ENCODE data around the gene SLF2.
A peak's percentile ranks its signal among the peaks of the same experiment; 100 is the strongest.
"Not testable (repeated sequence)": the region's sequence is repeated elsewhere in the genome, so short reads cannot be mapped to it uniquely, and the experiment has no call there.

The SLF2 gene

DNA sequence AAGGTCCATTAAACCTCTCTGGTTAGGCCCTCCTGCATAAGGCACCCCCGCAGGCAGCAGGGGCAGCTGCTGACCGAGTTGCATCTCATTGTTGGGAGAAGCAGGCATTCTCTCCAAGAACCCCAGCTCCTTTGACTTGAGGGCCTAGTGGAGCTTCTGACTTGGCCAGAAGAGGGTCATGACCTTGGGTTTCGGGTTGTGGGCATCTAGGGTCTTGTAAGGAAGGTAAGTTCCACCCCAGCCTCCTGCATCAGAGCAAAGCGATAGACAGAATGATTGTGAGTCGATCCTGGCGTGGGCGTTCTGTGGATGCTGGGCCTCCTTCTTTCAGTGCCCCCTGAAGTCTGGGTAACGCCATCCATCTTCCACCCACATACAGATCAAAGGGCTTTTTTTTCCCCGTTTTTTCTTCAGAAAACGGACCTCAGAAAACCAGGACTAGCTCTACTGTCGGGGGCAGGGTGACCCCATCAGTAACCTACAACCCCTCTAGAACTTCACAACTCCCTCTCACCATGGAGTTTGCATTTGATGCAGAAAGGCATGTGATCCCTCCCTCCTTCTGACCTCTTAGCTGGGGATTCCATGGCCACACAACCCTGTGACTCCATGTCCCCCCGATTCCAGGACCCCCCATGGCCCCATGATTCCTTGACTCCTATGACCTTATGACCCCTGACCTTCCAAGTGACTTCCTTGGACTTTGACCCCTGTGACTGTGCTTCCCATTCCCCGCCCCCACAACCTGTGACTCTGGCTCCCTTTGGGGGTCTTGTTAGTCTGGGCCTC lies 59.5 kb downstream of the SLF2 start:
- intact Hi-C loops (cut with DNase I) = no loop called here
- no peak for DNase-seq

DNA sequence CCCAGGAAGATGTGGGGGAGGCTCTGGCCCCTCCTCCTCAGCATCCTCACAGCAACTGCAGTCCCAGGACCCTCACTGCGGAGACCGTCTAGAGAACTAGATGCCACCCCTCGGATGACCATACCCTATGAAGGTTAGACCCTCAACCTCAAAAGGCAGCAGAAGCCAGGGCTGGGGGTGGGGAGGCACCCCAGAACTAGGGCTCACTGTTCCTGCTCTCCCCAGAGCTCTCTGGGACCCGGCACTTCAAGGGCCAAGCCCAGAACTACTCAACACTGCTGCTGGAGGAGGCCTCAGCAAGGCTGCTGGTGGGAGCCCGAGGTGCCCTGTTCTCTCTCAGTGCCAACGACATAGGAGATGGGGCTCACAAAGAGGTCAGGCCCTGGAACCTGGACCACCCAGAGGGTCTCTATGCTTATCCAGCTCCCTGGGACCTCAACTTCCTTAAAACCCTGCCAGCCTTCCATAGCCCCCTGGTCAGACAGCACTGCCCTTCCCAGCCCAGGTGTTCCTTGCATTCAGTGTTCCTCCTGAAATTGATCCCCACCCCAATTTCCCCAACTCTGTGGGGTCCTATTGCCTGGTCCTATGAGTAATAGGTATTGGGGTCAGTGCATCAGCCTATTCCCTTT lies 60.3 kb downstream of the SLF2 start:
- intact Hi-C loops (cut with DNase I) = no loop called here
- DNase-seq = no peak

DNA sequence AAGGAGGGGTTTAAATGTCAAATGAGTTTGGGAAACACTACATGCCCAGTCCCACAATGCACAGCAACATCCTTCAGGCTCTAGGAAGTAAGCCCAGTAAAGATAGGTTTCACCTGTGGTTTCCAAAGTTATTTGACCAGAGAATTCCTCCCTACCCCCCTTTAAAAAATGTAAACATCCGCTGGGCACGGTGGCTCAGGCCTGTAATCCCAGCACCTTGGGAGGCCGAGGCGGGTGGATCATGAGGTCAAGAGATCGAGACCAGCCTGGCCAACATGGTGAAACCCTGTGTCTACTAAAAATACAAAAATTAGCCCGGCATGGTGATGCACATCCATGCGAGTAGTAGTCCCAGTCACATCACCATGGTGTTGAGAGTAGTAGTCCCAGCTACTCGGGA lies 62.6 kb downstream of the SLF2 start:
- intact Hi-C loops (cut with DNase I); DNase-seq: not testable (repeated sequence)

DNA sequence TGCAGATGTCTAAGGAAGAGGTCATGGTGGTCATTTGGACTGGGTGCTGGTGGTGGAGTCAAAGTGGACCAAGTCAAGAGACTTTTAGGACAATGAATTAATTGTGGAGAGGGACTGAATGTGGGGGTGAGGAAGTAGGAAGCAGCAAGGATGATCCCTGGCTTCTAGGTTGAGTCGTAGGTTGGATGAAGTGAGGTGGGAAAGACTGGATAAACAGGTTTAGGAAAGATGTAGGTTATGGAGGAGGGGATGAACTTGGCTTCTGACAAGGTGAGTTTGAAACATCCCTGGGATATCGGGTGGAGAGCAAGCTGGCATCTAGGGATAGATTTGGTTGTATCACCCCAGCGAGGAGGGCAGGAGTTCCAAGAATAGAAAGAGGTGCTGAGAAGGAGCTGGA lies 64.1 kb downstream of the SLF2 start:
- no peak for DNase-seq
- intact Hi-C loops (cut with DNase I) = no loop called here

- intact Hi-C loops (cut with DNase I) = no loop called here
- DNase-seq = no peak
Observed at GRCh38 chr10:100977436-100977835, 64.7 kb downstream of the SLF2 start.

GRCh38 chr10:100978121-100978900 lies 65.5 kb downstream of the SLF2 start:
- intact Hi-C loops (cut with DNase I) = no loop called here
- no peak for DNase-seq

- intact Hi-C loops (cut with DNase I) = no loop called here
- no peak for DNase-seq
Observed at GRCh38 chr10:100978901-100979195, 66.1 kb downstream of the SLF2 start.

DNA sequence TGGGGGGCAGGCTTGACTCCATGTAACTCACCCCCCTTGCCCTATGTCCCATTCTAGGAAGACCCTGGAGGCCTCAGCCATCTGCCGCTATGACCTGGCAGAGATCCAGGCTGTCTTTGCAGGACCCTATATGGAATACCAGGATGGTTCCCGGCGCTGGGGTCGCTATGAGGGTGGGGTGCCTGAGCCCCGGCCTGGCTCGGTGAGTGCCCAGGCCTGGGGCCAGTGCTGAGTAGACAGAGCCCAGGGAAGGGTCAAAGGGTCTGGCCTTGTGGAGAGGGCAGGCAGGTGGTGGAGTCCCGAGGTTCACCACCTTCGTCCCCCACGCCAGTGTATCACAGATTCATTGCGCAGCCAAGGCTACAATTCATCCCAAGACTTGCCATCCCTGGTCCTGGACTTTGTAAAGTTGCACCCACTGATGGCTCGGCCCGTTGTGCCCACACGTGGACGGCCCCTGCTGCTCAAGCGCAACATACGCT lies 67.1 kb downstream of the SLF2 start:
- intact Hi-C loops (cut with DNase I) = loop anchor here (10.0 kb wide), 1 partner anchor 65 kb away; the partner anchor contains the start of gene SLF2
- DNase-seq = no peak

DNA sequence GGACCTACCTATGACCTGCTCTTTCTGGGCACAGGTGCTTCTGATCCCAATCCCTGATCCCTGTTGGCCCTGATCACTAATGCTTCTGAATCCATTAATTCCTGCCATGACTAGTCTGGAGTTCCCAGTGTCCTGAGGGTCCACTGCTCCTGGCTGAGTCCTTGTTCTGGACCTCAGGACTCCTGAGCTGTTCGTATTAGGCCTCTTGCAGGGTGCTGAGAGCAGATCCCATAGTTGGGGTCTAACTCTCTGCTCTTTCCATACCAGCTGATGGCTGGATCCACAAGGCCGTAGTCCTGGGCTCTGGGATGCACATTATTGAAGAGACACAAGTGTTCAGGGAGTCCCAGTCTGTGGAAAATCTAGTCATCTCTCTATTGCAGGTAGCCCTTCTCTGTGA lies 67.5 kb downstream of the SLF2 start:
- DNase-seq = no peak
- intact Hi-C loops (cut with DNase I) = loop anchor here (10.0 kb wide), 1 partner anchor 66 kb away; the partner anchor contains the start of gene SLF2

DNA sequence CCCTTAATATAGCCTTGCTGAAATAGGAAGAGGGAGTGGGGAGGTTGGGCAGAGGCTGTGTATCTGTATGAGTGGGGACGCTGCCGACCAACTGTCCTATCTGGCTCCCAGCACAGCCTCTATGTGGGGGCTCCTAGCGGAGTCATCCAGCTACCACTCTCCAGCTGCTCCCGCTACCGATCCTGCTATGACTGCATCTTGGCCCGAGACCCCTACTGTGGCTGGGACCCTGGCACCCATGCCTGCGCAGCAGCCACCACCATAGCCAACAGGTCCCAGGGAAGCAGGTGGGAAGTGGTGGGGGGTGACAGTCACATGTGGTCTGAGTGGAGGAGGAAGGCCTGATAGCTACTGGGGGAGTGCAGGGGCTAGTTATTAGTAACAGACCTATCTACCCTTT lies 67.9 kb downstream of the SLF2 start:
- intact Hi-C loops (cut with DNase I) = loop anchor here (10.0 kb wide), 1 partner anchor 66 kb away; the partner anchor contains the start of gene SLF2
- no peak for DNase-seq

GRCh38 chr10:100981178-100981772 lies 68.5 kb downstream of the SLF2 start:
- intact Hi-C loops (cut with DNase I) = loop anchor here (10.0 kb wide), 1 partner anchor 66 kb away; the partner anchor contains the start of gene SLF2
- no peak for DNase-seq

DNA sequence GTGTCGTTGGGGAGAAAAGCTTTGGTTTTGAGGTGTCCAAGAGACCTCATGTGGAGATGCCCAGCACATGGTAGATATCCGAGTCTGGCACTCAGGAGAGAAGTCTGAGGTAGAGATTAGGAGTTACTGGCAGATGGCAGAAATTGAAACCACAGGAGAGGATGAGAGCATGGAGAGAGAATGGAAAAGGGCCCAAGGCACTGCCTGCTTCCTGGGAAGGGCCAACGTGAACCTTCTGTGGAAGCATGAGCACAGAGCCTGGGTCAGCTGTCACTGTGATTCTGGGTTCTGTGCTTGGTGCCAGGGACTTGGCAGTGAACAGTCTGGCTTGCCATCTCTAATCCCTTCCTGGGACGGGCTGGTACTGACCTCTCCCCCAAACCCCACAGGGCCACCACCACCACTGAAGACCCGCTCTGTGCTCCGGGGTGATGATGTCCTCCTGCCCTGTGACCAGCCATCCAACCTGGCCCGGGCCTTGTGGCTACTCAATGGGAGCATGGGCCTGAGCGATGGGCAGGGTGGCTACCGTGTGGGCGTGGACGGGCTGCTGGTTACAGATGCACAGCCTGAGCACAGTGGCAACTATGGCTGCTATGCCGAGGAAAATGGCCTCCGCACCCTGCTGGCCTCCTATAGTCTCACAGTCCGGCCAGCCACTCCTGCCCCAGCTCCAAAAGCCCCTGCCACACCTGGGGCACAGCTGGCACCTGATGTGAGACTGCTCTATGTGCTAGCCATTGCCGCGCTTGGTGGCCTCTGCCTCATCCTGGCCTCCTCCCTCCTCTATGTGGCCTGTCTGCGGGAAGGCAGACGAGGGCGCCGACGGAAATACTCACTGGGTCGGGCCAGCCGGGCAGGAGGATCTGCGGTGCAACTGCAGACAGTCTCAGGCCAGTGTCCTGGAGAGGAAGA lies 70.4 kb downstream of the SLF2 start:
- DNase-seq = peak in 1 of 10 donors; percentile 78
- intact Hi-C loops (cut with DNase I) = loop anchor here (10.0 kb wide), 1 partner anchor 68 kb away; the partner anchor contains the start of gene SLF2

GRCh38 chr10:100983868-100984671 lies 71.3 kb downstream of the SLF2 start:
- DNase-seq = peak in 1 of 10 donors; percentile 71
- intact Hi-C loops (cut with DNase I) = loop anchor here (10.0 kb wide), 1 partner anchor 69 kb away; the partner anchor contains the start of gene SLF2

DNA sequence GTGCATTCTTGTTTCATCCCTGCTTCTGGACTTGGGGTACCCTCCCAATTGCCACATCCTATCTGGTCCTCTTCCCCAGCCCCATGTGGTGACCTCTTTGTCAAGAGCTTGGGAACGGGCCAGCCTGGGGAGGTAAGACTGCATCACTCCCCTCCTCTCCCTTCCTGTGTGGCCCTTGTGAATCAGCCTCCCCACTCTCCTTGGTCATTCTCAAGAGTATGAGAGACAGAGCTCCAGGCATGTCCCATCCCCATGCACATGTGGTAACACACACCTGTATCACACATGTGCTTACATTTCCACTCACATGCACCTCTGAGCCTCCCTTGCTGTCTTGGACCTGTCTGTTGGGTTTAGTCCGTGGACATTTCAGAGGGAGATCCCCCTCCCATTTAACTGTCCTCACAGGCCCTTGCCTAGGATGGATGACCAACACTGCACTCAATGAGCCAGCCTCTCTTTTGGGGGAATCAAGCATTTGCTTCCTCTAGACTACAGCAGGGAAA lies 72.0 kb downstream of the SLF2 start:
- peak in 1 of 10 donors; percentile 32 for DNase-seq
- intact Hi-C loops (cut with DNase I) = loop anchor here (10.0 kb wide), 1 partner anchor 70 kb away; the partner anchor contains the start of gene SLF2

DNA sequence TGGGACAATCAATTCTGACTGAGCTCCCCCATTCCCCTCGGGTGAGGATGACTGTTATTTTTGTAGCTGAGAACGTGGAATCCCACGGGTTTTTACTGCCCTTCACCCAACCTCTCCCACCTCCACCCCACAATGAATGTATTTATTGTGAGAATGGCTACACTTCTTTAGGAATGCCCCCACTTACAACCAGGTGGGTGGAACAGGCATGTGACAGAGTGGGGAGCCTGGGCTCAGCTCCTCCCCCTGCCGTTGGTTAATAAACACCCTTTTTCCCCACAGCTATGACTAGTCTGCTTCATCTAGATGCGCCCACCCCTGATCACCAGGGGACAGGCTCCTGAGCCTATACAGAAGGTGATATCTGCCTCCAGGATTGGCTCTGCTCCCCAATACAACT lies 72.6 kb downstream of the SLF2 start:
- peak in 1 of 10 donors; percentile 59 for DNase-seq
- intact Hi-C loops (cut with DNase I) = loop anchor here (10.0 kb wide), 1 partner anchor 71 kb away; the partner anchor contains the start of gene SLF2

DNA sequence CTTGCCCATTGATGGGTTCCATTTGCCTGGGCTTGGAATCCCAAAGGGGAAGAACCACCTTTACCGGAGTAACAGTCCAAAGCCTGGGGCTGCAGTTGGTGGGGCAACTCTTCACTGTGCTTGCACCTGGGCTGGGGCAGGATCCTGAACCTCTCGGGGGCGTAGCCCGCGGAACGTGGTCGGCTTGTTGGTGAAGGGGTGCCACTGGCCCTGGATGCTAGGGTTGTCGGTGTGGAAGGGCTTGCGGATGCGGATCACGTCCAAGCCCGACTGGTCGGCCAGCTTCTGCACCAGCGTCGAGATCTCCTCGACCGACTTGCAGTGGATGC lies 73.8 kb downstream of the SLF2 start:
- intact Hi-C loops (cut with DNase I) = loop anchor here (10.0 kb wide), 1 partner anchor 72 kb away; the partner anchor contains the start of gene SLF2
- DNase-seq = peak in 2 of 10 donors; percentile 70 to 81

DNA sequence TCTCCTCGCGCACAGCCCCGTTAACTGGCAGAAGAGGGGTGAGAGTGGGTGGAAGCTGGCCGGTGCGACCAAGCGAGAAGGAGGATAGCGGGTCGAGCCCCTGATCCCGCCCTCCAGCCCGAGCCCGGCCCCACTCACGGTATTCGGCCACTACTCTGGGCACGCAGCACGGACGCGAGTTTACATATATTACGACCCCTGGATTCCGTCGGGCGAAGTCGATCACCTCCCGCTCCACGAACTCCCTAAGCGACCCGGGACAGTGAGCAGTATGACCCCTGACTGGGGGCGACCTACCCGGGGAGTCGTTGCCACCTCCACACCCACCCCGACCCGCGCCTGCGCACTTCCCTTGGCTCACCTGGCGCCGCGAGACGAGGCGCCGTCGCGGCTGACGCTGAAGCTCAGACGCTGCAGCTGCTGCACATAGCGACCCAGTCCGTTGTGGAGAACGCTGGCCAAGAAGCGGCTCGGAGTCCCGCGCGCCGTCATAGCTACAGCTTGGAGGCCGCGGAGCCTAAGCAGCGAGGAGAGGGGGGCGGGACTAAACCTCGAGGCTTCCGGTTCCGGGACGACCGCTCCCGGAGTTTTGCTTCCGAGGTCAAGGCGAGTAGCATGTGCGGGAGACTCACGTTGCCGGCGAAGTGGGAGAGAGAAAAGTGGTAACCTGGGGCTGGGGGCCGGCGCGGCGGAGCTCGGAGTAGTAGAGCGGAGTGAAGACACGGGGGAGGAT lies 74.4 kb downstream of the SLF2 start, which contains the start of the genes MRPL43 and TWNK:
MRPL43 (minus strand) TSS at position 546 of the 733 bp plus-strand sequence; CDS start at position 492, 54 bp downstream.
TWNK (plus strand) TSS at position 592 of the 733 bp plus-strand sequence. CDS start 668 bp downstream, outside the sequence.
- intact Hi-C loops (cut with DNase I) = loop anchor here (10.0 kb wide), 1 partner anchor 72 kb away; the partner anchor contains the start of gene SLF2
- DNase-seq = peak; percentile 87 to 99 (median 91)

All from posterior cingulate gyrus (tissue), 11 donors.